GF-D8 (cell line): ENCODE measurements around the gene CLEC2D.
A peak's percentile ranks its signal among the peaks of the same experiment; 100 is the strongest.
"Not testable (repeated sequence)": the region's sequence is repeated elsewhere in the genome, so short reads cannot be mapped to it uniquely, and the experiment has no call there.

Experiments used
- DNase-seq: peaks from one replicate; lab custom pipeline; 2025; lab: John Stamatoyannopoulos, UW

The CLEC2D gene

DNA sequence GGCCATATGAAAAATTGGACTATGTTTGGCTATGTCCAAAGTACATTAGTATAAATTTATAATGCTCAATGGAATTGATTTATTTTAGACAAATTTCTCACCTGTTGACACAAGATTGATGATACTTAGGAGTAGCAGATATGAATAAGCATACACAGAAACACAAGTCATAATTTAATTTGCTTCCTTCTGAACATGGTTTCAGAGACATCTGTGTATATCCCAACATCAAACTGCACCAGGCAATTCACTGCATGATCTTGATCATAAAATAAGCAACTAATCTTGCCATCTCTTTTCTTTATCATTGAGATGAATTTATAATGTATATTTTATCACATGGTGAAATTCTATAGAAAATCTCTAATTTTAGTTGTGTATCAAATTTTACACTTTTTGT, 59.6 kb downstream of the CLEC2D start:
- no peak for DNase-seq

- no peak for DNase-seq
Observed at GRCh38 chr12:9730011-9730410, 60.5 kb downstream of the CLEC2D start.

- no peak for DNase-seq
Observed at GRCh38 chr12:9730591-9730990, 61.1 kb downstream of the CLEC2D start.

DNA sequence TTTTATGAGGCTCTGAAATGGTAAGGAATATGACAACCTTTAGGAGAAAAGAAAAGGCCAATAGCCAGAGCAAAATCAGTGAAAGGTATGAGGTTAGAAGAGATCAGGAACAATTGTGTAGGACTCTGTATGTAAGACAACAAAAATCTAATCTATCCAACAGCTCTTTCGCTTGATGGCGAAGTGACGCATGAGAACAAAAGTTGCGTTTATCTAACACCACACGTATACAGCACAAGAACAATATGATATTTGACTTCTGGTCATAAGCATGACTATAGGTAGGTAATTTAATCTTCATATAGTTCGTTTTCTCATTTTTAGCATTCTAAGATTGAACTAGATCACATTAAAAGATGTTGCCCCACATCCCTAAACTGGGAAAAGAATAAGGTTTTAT, 61.9 kb downstream of the CLEC2D start:
- DNase-seq: no peak

DNA sequence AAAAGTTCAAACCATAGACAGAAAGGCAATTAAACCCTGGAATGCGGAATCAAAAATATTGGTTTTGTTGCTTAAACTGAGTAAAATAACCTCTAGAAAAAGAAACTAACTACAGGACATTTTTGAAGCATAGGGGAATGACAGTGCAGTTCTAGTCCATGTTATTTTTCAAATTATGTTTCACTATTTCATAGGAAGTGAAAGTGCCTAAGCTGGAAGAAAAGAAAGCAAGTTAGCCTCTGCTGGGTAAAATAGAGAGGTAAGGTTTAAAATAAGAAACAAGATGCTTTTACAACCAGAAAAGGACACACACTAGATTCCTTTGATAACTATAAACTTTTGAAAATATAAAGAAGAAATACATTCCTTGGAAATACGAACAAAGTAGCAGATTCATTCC, 62.3 kb downstream of the CLEC2D start:
- DNase-seq: no peak

- no peak for DNase-seq
Observed at GRCh38 chr12:9732921-9733461, 63.5 kb downstream of the CLEC2D start, which contains the start of gene CLECL1. TSS of gene CLECL1 (minus strand) at chr12:9733097.

GRCh38 chr12:9735601-9736000, 66.1 kb downstream of the CLEC2D start:
- no peak for DNase-seq

GRCh38 chr12:9736936-9737705, 67.6 kb downstream of the CLEC2D start:
- DNase-seq: peak; percentile 69

DNA sequence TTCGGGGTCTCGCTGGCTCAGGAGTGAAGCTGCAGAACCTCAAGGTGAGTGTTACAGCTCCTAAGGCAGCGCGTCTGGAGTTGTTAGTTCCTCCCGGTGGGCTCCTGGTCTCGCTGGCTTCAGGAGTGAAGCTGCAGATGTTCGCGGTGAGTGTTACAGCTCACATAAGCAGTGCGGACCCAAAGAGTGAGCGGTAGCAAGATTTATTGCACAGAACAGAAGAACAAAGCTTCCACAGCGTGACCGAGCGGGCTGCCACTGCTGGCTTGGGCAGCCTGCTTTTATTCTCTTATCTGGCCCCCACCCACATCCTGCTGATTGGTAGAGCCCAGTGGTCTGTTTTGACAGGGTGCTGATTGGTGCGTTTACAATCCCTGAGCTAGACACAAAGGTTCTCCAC, 69.4 kb downstream of the CLEC2D start:
- not testable (repeated sequence) for DNase-seq

DNA sequence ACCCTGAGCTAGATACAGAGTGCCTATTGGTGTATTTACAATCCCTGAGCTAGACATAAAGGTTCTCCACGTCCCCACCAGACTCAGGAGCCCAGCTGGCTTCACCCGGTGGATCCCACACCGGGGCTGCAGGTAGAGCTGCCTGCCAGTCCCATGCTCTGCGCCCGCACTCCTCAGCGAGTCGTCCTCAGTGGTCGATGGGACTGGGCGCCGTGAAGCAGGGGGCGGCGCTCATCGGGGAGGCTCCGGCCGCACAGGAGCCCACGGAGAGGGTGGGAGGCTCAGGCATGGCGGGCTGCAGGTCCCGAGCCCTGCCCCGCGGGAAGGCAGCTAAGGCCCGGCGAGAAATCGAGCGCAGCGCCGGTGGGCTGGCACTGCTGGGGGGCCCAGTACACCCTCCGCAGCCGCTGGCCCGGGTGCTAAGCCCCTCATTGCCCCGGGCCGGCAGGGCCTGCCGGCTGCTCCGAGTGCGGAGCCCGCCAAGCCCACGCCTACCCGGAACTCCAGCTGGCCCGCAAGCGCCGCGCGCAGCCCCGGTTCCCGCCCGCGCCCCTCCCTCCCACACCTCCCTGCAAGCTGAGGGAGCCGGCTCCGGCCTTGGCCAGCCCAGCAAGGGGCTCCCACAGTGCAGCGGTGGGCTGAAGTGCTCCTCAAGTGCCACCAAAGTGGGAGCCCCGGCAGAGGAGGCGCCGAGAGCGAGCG, 70.0 kb downstream of the CLEC2D start:
- DNase-seq: not testable (repeated sequence)

GRCh38 chr12:9740106-9740750, 70.7 kb downstream of the CLEC2D start:
- no peak for DNase-seq

GRCh38 chr12:9741726-9742125, 72.2 kb downstream of the CLEC2D start:
- no peak for DNase-seq

DNA sequence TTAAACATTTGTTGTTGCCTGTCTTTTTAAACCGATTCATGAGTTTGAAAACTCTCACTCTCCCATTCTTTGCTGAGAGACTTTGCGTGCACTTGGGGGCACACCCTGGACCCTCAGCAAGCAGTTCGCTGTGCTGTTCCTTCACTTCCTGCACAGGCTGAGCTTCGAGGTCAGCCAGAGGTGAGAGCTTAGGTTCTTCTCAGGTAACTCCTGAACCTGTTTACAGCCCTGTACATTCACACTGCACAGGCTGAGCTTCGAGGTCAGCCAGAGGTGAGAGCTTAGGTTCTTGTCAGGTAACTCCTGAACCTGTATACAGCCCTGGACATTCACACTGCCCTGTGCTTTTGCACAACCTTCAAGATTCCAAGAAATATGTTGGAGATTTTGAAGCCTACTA, 73.1 kb downstream of the CLEC2D start:
- DNase-seq: no peak

DNA sequence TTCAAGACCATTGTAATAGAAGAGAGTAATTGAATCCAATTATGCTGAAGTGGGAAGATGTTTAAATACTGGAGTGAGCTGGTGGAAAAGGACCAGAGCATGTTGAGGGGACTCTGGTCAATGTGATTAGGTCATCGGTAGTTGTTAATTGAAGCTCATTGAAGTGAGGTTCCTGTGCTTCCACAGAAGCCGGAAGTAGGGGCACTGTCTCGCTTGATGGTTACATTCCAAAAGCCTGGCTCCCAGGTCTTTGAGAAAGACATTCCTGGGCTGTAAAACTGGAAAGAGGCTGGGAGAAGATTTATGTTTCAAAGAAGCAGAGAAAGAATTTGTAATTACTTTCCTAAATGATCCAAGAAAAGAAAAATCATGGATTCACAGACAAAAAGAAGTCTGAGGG, 75.7 kb downstream of the CLEC2D start:
- no peak for DNase-seq
